PC-3 (cell line): Measurements from ENCODE around the gene SHROOM2. TPM values are rescaled to one million over a fixed set of nuclear protein-coding genes. Genes with fewer than 3 reads are reported as not detected.

Experiments used
- ATAC-seq: fragments of 200-7000 bp; cut with Tn5 transposase; 2 replicates; pipeline ENCODE4 v1.9.1; 2020; ENCODE audit warnings: mild to moderate bottlenecking, moderate library complexity
- BruUV-seq: library from RNA; stranded (reverse); fragments of 400-500 nt; replicated peaks from 2 replicates; lab custom pipeline; 2021; lab: Mats Ljungman, UMichigan
- CTCF ChIA-PET: fragments of 300-600 bp; sonication (Branson Sonifier 250); formaldehyde crosslinking; loops from one replicate; lab custom pipeline; 2022; ENCODE audit warnings: antibody characterized with exemption; lab: Charles Lee
- POLR2A ChIA-PET: fragments of 300-600 bp; sonication (Branson Sonifier 250); formaldehyde crosslinking; loops from one replicate; lab custom pipeline; 2022; ENCODE audit warnings: antibody characterized with exemption; ENCODE audit not compliant: unreplicated experiment; lab: Charles Lee
- DNase-seq: peaks from one replicate; pipeline ENCODE4 v3.0.0-alpha.2; 2015
- H2AFZ ChIP-seq: fragments of 300-600 bp; sonication (generic); 2 replicates; pipeline ENCODE4 v1.6.0; 2016; ENCODE audit warnings: antibody characterized with exemption, low read length
- H3F3A ChIP-seq: fragments of 300-600 bp; sonication (generic); one replicate; pipeline ENCODE4 v1.6.0; 2017; ENCODE audit warnings: antibody characterized with exemption, low read length, control low read depth, mild to moderate bottlenecking; ENCODE audit not compliant: unreplicated experiment
- H3K27ac ChIP-seq: fragments of 300-600 bp; sonication (generic); 2 replicates; pipeline ENCODE4 v1.5.1; 2016; ENCODE audit warnings: mild to moderate bottlenecking, low read length
- H3K27me3 ChIP-seq: fragments of 300-600 bp; sonication (generic); 2 replicates; pipeline ENCODE4 v1.6.1; 2016; ENCODE audit warnings: low read length, mixed read lengths
- H3K36me3 ChIP-seq: fragments of 300-600 bp; sonication (generic); 2 replicates; pipeline ENCODE4 v1.6.1; 2016; ENCODE audit warnings: low read depth, mixed run types, low read length, mixed read lengths
- H3K4me1 ChIP-seq: fragments of 300-600 bp; sonication (generic); 2 replicates; pipeline ENCODE4 v1.5.1; 2016; ENCODE audit warnings: low read length; ENCODE audit not compliant: insufficient read depth
- H3K4me2 ChIP-seq: fragments of 300-600 bp; sonication (generic); 2 replicates; pipeline ENCODE4 v1.6.0; 2016; ENCODE audit warnings: low read length
- H3K4me3 ChIP-seq: fragments of 300-600 bp; sonication (generic); 2 replicates; pipeline ENCODE4 v1.5.1; 2016; ENCODE audit warnings: mild to moderate bottlenecking, low read length, mixed read lengths
- H3K79me2 ChIP-seq: fragments of 300-600 bp; sonication (generic); 2 replicates; pipeline ENCODE4 v1.6.1; 2017; ENCODE audit warnings: low read length, mixed read lengths
- H3K9ac ChIP-seq: fragments of 300-600 bp; sonication (generic); 2 replicates; pipeline ENCODE4 v1.6.0; 2016; ENCODE audit warnings: mild to moderate bottlenecking, low read length
- H3K9me2 ChIP-seq: fragments of 300-600 bp; sonication (generic); replicated peaks from 2 replicates; pipeline ENCODE4 v1.6.1; 2016; ENCODE audit warnings: mixed run types, low read length, mixed read lengths
- H3K9me3 ChIP-seq: fragments of 300-600 bp; sonication (generic); 2 replicates; pipeline ENCODE4 v1.6.1; 2016; ENCODE audit warnings: low read length, mixed read lengths
- H4K20me1 ChIP-seq: fragments of 300-600 bp; sonication (generic); 2 replicates; pipeline ENCODE4 v1.6.1; 2016; ENCODE audit warnings: low read length, mixed read lengths
- CTCF ChIP-seq: fragments of 300-600 bp; sonication (generic); conservative IDR thresholded peaks from 2 replicates; pipeline ENCODE4 v1.5.1; 2017; ENCODE audit warnings: antibody characterized with exemption, low read depth, mild to moderate bottlenecking, low read length
- EZH2 ChIP-seq: fragments of 300-600 bp; sonication (generic); IDR thresholded peaks from one replicate; pipeline ENCODE4 v1.6.1; 2017; ENCODE audit warnings: antibody characterized with exemption, mild to moderate bottlenecking, low read length; ENCODE audit not compliant: unreplicated experiment
- EZH2phosphoT487 ChIP-seq: fragments of 300-600 bp; sonication (generic); IDR thresholded peaks from 2 replicates; pipeline ENCODE4 v1.6.1; 2018; ENCODE audit warnings: mild to moderate bottlenecking, antibody characterized with exemption, low read length, borderline replicate concordance
- intact Hi-C: fragments of 100-400 bp; cut with micrococcal nuclease; formaldehyde crosslinking; loops from 2 replicates; pipeline ENCODE4 v1.9.0; 2023
- total RNA-seq: library from RNA; depleted of rRNA; stranded (reverse); fragments of >200 nt; gene quantifications from 2 replicates; pipeline ENCODE4 v1.2.3, GENCODE V29; 2014

Gene SHROOM2
- total RNA-seq, 1 experiment from 2014 or later, result 6.5 TPM

- TF ChIP-seq CTCF, result no peak
- TF ChIP-seq EZH2, result no peak
- no peak for TF ChIP-seq EZH2phosphoT487
- Histone ChIP-seq H3K79me2 (no peaks in the 10 kb centered on the region), H3F3A (no peaks in the 10 kb centered on the region), H3K4me2 (no peak overlapping the region), H4K20me1 (no peaks in the 10 kb centered on the region), H3K4me1 (peaks cover 4% of the 10 kb centered on the region), H3K9me3 (no peaks in the 10 kb centered on the region), H3K27ac (no peak overlapping the region), H3K36me3 (no peaks in the 10 kb centered on the region; the same call in 1 of the 2 replicates), H3K9me2 (no peaks in the 10 kb centered on the region), H3K4me3 (no peak overlapping the region), H3K9ac (no peak overlapping the region), H2AFZ (no peak overlapping the region), H3K27me3 (no peaks in the 10 kb centered on the region)
- ATAC-seq (no peak), DNase-seq (no peak)
- ChIA-PET CTCF (no interaction called here), POLR2A (no interaction called here)
- intact Hi-C loops, result no loop called here
- BruUV-seq, result no TSS peak
Observed at GRCh38 chrX:9890681-9891091, 104.5 kb downstream of the SHROOM2 start.

DNA sequence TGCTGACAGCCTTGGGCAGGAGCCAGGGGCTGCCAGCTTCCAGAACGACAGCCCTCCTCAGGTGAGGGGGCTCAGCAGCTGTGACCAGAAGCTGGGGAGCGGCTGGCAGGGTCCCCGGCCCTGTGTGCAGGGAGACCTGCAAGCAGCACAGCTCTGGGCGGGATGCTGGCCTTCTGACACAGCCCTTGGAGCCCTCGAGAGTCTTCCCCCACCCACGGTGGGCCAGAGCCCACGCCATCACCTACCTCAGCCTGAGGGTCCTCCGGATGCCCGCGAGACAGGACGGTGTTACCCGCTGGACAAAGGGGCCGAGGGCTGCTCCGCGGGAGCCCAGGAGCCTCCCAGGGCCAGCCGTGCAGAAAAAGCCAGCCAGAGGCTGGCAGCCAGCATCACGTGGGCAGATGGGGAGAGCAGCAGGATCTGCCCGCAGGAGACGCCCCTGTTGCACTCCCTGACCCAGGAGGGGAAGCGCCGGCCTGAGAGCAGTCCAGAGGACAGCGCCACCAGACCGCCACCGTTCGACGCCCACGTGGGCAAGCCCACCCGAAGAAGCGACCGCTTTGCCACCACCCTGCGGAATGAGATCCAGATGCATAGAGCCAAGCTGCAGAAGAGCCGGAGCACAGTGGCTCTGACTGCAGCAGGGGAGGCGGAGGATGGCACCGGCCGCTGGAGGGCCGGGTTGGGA, 109.1 kb downstream of the SHROOM2 start:
- Histone ChIP-seq H3K79me2 (no peaks in the 10 kb centered on the region), H3K4me3 (no peak overlapping the region), H2AFZ (no peak overlapping the region), H4K20me1 (no peaks in the 10 kb centered on the region), H3K36me3 (no peaks in the 10 kb centered on the region), H3K4me1 (no peaks in the 10 kb centered on the region), H3K9me3 (no peaks in the 10 kb centered on the region), H3F3A (no peaks in the 10 kb centered on the region), H3K9ac (no peak overlapping the region), H3K4me2 (no peak overlapping the region), H3K27ac (no peak overlapping the region), H3K9me2 (no peaks in the 10 kb centered on the region), H3K27me3 (no peaks in the 10 kb centered on the region)
- DNase-seq, result no peak
- TF ChIP-seq EZH2 (no peak), EZH2phosphoT487 (no peak), CTCF (no peak)
- POLR2A ChIA-PET, result no interaction called here
- intact Hi-C loops, result no loop called here
- no peak for ATAC-seq
- BruUV-seq, result no TSS peak
- CTCF ChIA-PET, result no interaction called here

- intact Hi-C loops, result no loop called here
- CTCF ChIA-PET, result no interaction called here
- H3K27me3 ChIP-seq, result no peaks in the 10 kb centered on the region
- TF ChIP-seq EZH2phosphoT487 (no peak), EZH2 (no peak), CTCF (no peak)
- H3K4me2 ChIP-seq, result no peak overlapping the region
- DNase-seq (no peak), ATAC-seq (no peak)
- H3K36me3 ChIP-seq, result no peaks in the 10 kb centered on the region
- no peaks in the 10 kb centered on the region for H4K20me1 ChIP-seq
- no peak overlapping the region for H3K4me3 ChIP-seq
- BruUV-seq, result no TSS peak
- H3K27ac ChIP-seq, result no peak overlapping the region
- H2AFZ ChIP-seq, result no peak overlapping the region
- no peaks in the 10 kb centered on the region for H3K79me2 ChIP-seq
- H3K9me2 ChIP-seq, result no peaks in the 10 kb centered on the region
- no peaks in the 10 kb centered on the region for H3K9me3 ChIP-seq
- no peak overlapping the region for H3K9ac ChIP-seq
- peaks cover 7% of the 10 kb centered on the region for H3K4me1 ChIP-seq
- H3F3A ChIP-seq, result no peaks in the 10 kb centered on the region
- POLR2A ChIA-PET, result no interaction called here
Observed at GRCh38 chrX:9897761-9898161, 111.5 kb downstream of the SHROOM2 start.
